Activated naive CD4-positive, alpha-beta T cell treated with anti-CD3 and anti-CD28 coated beads, Interleukin-2, amount 50 U/mL, for 16 hours (primary cell): ENCODE measurements around the gene IGSF5.
"Not testable (repeated sequence)": the region's sequence is repeated elsewhere in the genome, so short reads cannot be mapped to it uniquely, and the experiment has no call there.

Source experiments
- DNase-seq: peaks from one replicate; pipeline ENCODE4 v3.0.0-alpha.2; 2020

IGSF5 gene

DNA sequence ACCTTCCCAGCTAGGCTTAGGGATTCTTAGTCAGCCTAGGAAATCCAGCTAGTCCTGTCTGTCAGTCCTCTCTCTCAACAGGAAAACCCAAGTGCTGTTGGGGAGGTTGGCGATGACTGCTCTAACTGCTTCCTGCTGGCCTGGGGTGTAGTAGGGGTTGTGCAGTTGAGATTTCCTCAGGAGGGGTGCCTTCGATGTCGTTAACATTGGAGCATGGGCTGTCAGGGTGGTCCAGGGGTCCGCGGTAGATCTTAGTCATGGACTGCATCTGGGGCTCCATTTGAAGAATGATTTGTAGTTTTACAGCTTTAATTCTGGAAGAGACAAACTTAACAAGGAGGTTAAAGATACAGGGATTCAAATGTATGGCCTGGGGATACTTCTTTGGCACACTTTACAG is 5.5 kb upstream of the IGSF5 start:
- DNase-seq: not testable (repeated sequence)

DNA sequence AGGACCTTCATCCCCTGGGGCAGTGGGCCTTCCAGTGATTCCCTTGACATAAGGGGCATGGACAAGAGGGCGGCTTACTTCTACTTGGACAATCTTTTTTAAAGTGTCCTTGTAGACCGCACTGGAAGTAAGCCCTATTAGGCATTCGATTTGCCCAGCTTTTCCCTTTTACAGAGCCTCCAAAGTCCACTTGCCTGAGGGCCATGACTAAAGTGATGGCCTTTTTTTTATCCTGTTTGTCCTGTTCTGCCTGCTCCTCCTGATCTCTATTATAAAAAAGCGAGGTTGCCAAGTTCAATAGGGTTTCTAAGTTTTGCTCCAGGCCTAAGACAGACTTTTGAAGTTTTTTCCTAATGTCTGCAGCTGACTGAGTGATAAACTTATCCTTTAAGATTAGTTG is 2.4 kb upstream of the IGSF5 start:
- DNase-seq: not testable (repeated sequence)

DNA sequence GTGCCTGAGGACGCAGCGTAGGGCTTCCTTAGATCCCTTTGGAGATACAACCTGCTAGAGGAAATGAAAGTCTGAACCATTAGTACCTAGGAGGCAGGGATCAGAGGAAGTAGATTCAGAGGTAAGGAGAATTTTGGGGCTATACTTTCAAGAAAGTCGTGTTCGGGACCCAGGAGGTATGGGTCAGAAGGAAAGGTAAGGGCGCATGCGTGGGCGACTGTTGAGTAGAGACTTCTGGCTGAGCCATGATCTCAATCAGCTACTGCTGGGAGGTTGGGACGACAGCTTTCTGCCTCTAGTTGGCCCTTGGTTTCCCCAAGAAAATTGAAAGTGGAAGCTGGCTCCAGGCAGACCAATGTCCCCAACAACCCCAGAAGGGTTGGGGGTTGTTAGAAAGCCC is 349 bp downstream of the IGSF5 start:
- DNase-seq: not testable (repeated sequence)

DNA sequence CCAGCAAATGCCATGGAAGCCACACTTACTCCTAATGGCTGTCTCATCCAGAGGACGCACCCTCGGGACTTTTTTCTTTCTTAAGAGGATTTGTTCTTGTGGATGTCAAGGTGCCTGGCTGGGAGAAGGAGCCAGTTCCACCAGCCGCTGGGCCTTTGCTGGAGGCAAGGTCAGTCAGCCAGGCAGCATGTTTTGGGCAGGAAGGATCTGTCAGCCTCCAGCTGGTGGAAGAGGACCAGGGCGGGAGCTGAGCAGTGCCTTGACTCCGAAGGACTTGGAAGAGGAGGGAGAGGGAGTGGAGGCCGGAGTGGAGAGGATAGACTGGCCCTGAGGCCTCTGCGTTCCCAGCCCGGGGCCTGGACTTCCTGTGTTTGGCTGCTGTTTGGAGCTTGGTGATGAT is 5.7 kb downstream of the IGSF5 start:
- no peak for DNase-seq

DNA sequence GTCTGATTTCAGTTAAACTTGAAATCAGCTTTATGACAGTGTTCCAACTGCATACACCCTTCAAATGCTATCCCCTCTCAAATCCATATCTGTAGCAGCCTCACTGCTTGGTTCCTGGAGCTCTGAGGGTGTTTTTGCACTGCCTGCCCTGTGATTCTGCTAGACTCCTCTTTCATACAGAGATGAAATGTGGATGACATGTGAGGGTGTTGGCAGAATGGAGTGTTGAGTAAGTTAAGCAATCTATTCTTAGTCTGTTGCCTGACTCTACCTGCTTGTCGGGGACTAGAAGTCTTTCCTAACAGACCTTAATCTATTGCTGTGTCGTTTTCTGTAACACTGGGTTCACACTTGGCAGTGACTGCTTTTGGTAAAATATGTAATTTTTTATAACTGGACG is 9.8 kb downstream of the IGSF5 start:
- no peak for DNase-seq

DNA sequence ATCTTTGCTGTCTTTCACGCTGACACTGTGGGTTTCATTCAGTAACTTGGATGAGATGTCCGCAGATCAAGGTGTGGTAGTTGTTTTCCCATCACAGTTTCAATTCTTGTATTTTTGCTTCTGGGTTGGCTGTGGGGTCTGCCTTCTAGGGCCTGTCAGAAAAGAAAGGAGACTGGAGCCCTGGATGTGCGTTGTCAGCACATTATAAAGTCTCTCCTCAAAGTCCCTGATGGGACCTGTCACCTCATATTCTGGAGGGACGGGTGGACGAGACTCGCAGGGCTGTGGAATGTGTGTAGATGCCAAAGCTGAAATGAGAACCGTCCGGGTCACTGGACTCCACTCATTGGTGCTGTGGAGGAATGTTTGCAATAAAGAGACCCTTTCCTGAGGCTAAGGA is 11.3 kb downstream of the IGSF5 start:
- DNase-seq: no peak

DNA sequence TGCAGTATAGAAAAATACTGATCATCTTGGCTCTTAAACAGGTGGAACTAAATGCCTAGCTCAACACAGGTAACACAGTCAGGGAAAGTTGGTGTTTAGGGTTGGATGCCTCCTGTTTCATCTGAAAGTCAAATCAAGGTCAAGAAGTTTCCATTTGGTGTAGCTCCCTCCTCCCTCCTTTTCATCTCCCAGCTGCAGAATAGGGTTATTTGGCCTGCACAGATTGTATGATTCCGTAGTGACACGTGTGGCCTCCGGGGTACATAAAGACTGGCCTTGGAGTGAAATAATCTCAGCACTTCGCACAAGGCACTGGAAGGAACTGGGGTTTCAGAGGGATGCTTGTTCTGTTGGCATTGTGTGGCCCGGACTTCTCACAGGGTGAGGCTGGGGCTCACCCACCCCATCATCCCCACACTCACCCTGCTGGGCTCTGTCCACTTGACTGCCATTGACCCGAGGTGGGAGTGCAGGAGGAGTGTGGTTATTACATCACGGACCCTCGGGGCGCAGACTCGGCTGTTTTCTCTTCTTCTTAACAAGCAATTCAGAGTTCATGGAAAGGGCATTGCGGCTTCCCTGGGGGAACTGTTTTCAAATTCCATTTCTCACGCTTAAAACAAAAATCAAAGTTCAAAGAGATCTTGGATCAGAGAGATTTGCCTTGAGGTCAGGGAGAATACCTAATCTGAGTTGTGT is 18.4 kb downstream of the IGSF5 start:
- DNase-seq: no peak

DNA sequence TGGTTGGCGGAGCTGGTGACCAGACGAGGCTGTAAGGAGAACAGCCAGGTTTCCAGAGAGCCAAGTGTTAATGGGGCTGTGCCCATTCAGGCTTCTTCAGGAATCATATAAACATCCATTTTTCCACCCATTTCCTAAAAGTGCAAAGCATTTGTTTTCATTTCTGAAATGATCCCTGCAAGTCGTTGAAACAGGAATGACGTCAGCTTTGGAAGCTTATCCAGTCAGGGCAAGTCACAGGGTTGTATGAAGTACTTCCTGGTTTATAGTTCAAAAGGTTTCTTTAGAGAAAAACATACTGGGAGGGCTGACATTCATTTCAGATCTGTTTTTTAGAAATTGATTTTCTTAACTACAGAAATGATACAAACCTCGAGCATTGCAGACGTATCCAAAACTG is 29.2 kb downstream of the IGSF5 start:
- no peak for DNase-seq

DNA sequence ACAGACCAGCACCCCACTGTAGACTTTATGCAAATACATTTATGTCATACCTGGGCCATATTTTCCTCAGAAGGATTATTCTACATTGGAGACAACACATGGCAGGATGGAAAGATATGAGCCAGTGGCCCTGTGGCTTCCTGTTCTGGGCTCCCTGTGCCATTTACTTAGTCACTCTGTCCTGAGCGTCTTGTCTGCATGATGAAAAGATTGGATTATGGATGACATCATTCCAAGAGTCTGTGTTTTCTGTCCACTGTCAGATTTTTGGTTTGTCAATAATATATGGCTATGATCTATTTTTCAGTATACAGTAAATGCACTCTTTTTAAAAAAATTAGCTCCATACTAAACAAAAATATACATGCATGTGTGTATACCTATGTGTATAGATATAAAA is 30.8 kb downstream of the IGSF5 start:
- no peak for DNase-seq

DNA sequence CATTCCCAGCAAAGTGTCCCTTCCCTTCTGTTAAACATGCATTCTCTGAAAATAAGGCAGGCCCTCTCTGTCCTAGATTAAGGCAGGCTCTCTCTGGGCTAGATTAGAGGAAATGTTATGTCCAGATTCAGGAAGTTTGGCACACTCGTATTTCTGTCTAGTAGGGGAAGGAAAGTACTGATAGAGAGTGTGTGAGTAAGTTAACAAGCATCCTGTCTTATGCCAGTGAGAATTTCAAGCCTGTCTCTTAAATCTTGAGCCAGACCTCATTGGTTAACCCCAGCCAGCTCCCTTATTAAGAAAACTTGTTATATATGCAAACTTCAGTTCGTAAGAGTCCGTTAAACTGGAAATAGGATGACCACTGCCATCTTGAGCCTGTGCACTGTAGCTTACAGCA is 31.6 kb downstream of the IGSF5 start:
- DNase-seq: no peak

DNA sequence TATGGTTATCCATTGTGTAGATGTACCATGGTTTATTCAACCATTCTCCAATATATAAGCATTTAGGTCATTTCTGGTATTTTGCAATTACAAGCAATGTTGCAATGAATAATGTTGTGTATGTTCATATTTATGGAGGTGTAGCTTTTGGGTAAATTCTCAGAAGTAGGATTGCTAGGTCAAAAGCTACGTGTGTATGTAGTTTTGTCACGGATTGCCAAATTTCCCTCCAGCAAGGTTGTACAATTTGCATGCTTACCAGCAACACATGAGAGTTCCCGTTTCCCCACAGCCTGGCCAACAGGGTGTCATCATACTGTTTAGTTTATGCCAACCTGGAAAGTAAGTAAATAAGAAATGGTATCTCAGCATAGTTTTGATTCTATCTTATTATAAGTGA is 36.3 kb downstream of the IGSF5 start:
- DNase-seq: no peak

DNA sequence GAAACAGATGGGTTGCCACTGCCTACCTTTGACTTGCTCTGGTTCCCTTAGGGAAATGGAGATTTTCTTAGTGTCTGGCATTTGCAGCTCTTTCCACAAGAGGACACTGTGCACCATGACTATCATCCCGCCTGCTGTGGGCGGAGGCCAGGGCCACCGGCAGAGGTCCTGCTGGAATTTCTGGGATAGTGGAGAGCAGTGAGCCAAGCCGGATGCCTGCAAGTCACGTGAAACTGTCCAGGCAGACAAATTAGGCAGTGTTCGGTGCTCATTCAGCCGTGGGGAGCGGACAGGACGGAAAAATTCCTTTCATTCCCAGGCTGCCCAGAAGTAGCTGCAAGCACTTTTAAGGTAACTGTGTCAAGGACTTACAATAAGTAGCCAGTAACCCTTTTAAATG is 43.4 kb downstream of the IGSF5 start:
- DNase-seq: no peak

DNA sequence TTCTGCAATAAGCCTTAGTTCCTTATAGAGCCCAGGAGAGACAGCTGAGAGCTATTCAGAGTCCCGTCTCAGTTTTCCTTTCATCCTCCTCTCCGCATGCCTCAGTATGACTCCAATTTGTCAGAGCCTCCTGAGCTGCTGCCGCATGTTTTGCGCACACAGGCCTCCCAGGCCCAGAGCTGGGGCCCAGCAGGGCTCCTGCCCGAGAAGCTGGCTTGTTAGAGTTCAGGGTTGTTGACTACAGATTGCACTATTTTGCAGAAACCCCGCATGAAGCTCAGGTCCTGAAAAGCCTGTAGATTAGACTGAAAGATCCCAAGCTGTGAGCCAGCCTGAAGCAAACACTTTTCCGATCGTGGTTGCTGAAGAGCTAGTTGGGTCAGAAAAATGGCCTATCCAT is 51.5 kb downstream of the IGSF5 start:
- no peak for DNase-seq

DNA sequence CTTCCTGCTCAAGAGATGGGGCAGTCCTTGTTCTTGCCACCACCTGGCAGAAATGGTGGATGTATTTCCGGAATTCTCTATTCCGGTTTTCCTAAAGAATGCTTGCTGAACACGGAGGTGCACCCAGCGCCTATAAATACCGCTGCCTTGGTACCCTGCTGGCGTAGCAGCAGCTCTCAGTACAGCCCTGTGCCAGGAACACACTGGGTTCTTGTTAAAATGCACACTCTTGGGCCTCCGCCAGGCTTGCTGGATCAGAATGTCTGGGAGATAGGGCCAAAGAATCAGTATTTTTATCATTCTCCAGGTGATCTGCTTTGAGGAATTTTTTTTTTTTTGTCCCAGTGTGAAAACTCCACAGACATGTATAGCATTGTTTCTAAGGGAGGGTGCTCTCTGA is 54.2 kb downstream of the IGSF5 start:
- no peak for DNase-seq

DNA sequence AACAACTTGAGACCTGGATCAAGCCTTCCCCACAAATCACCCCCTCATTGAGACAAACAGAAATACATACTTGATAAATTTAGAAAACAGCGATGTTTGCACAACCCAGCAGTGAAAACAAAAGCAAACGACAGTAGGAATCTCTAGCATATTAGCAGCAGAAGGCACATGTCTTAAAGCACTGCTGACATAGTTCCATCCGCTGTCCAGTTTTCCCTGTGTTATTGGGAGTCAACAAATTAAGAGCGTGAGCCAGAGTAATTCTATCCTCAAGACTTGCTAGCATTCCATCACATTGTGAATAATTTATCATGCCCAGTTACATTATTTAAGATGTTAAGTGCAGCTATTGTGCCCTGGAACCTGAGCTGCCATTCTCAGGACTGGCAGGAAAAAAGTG is 55.3 kb downstream of the IGSF5 start:
- DNase-seq: no peak

DNA sequence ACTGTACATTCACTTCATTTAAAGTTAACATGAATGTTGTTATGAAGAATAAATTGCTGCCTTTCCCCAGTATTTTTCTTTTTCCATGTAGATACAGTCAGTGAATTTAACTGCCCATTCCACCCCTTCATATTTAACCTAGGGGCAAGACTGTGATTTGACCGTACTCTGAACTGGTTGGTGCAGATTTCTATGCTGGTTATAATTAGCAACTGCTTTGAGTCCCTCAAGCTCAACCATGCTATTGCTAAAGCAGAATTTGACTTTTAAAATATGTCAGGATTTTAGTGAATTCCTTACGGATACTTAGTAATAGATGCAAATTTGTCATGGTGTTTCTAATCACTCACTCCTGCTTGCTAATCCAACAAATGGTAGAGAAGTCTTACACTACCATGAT is 57.2 kb downstream of the IGSF5 start:
- DNase-seq: no peak

DNA sequence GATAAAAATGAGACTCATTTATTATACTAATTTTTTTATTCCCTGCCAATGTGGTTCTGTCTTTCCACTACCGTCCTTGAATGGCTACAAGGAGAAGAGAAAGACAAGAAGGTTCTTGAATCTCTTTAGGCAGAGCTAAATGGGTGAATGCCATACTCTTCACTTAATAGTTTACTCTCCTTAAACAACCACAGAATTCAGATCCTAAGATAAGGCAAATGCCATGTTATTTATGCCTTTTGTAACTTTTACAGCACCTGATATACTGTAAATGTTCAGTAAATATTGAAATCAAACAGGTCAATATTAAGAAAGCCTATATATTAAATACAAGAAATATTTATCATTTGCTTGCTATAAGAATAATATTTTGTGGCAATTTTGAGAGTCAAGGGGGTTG is 58.4 kb downstream of the IGSF5 start:
- DNase-seq: no peak

DNA sequence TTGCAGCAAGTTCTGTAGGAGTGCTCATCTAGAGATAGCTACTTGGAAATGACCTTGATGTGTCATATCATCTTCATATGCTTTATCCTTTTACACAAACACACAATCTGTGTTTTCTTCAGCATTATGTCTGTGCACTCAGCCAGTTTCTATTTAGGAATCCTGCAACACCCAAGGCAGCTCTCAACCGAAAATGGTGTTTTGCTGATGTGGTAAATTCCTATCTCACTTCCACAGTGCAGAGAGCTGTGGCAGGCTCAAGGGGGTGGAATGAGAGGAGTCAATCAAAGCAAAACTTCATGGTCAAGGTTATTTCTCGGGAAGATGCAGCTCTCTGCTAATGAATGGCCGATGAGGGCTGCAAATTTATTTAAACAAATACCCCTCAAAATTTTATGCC is 59.3 kb downstream of the IGSF5 start:
- no peak for DNase-seq

DNA sequence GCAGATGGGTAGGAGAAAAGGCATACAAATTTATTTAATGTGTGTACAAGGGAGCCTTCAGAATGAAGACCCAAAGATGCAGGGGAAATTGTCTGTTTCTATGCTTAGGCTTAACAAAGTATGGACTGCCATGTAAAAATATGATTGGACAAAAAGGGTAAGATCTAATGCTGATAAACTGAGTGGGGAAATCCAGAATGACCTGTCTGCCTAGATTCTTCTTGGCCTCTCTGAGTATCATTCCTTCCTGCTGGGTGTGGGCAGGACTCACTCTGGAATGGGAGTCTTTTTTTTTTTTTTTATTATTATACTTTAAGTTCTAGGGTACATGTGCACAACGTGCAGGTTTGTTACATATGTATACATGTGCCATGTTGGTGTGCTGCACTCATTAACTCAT is 61.0 kb downstream of the IGSF5 start:
- DNase-seq: no peak

DNA sequence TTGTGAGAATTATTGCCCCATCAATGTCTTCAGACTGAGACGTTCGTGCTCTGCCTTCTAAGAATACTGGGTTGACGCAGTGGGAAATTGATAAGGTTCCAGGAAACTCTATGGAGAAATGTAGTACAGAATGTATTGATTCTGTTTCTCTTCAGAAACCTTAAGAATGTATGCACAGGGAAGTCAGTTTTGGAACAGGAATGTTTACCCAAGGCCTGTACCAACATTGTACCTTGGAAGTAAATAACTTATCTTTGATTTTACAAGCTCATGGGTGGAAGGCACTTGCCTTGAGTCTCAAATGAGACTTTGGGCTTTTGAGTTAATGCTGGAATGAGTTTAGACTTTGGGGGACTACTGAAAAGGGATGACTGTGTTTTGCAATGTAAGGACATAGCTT is 62.8 kb downstream of the IGSF5 start:
- no peak for DNase-seq

DNA sequence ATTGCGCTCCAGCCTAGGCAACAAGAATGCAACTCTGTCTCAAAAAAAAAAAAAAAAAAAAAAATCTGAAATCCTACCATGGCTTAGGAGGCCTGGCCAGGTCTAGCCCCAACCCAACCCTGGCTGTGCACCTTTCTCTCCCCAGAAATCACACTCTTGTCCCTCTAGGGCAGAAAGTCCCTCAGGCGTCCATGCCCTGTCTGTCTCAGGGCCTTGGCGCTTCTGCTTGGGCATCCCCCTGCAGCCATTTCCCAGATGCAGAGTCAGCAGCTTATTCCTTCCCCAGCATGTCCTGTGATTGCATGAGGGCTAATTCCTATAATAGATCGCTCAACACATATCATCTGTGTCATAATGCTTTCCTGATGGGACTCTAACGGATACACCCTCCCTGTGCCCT is 65.0 kb downstream of the IGSF5 start:
- no peak for DNase-seq

DNA sequence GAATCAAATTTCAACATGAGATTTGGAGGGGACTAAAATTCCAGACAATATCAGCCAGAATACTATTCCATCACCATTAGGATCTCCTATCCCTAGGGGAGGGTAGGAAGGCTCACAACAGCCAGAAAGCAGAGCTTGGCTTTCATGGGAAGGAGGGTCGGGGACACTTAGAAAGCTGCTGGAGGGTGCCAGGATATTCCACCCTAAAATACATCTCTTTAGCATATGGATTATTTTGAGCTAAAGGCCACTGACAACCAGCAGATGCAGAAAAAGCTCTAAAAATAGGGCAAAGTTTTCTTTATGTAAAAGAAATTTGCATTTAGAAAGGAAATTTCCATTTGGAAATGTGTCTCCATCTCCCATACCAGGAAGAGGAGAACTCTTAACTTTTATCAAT is 68.0 kb downstream of the IGSF5 start:
- no peak for DNase-seq

DNA sequence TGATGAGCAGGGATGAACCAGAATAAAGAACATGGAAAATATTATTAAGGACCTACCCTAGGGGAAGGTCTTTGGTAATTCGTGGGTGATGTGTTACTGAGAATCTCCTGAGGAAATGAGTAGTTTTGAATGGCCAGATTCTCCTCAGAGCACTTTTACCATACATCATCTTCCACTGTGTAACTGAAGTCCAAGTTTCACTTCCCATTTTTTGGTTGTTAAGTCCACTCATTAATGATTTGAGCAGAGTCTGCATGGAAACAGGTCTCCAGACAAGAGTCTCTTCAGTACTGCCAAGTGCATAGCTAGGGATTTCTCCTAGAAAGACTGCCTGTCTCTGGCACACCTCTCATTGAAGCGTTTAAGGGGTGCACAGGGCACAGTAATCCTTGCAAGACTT is 73.6 kb downstream of the IGSF5 start:
- no peak for DNase-seq

DNA sequence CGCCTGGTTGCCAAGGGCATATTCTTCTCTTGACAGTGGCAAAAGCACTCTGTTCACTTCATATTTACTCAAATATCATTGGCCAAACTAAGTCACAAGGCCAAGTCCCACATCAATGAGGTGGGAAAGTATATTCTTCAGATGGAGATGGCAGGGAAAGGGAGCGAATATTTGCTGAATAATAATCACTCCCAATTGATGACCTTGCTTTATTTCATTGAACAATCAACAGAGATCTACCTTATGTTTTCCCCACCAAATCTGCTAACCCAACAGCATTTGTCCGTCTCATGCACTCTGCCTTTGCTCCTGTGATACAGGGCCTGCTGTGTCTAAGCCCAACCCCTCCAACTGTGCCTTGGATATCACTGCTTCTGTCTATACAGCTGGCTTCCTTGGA is 77.1 kb downstream of the IGSF5 start:
- no peak for DNase-seq

DNA sequence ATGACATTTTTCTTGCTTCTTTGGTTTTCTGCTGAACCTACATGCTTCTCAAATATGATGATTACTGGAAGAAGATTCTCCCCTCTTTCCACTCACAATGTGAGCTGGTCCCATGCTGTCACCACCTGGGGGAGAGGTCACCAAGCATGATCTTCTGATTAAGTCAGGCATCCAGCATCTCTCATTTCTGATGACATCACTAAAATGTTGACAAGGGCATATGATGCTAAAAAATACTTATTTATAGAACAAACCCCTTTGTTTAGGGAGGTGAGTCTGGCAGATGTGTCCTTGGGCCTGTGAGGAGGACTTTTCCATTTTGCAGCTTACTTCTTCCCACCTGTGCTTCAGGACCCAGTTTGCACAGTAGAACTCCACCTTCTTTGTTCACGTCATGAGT is 80.3 kb downstream of the IGSF5 start:
- no peak for DNase-seq

DNA sequence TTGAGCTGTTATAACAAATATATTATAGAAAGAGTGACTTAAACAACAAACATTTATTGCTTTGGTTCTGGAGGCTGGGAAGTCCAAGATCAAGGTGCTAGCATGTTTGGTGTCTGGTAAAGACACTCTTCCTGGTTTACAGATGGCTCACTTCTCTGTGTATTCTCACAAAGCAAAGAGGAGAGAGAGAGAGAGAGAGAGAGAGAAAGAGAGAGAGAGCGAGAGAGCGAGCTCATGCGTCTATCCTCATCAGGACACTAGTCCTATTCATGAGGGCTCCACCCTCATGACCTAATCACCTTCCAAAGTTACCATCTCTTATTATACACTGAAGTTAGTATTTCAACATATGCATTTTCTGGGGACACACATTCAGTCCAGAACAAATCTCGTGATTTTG is 89.6 kb downstream of the IGSF5 start:
- no peak for DNase-seq
